NOMO-1 treated with dmso at 0.1 percent for 144 hours (cell line): ENCODE data around the gene MED13.
"Not testable (repeated sequence)": the region's sequence is repeated elsewhere in the genome, so short reads cannot be mapped to it uniquely, and the experiment has no call there.

Experiments
- DNase-seq: peaks from one replicate; lab custom pipeline; 2025; ENCODE audit not compliant: unreplicated experiment; lab: John Stamatoyannopoulos, UW

The MED13 gene

GRCh38 chr17:62057696-62058095 is 7.4 kb downstream of the MED13 start:
- no peak for DNase-seq

- DNase-seq, result no peak
These were observed 12.2 kb downstream of the MED13 start for GRCh38 chr17:62052765-62053338.

DNA sequence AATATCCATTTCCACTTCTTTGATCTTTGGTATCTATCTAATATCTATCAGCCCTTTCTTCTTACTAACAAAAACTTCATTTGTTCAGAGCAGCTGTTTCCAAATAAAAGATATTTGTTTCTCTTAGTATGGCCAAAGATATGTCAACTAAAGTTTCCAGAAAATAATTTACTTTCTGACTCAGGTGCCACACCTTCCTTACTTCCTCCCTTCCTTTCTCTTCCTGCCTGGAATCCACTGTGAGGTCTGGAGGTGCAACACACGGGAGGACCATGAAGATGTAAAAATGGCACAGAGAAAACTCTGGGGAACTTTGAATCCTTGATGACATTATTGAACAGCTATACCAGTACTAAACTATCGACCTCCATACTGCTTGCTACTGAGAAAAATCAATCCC is 14.0 kb downstream of the MED13 start:
- DNase-seq, result no peak

DNA sequence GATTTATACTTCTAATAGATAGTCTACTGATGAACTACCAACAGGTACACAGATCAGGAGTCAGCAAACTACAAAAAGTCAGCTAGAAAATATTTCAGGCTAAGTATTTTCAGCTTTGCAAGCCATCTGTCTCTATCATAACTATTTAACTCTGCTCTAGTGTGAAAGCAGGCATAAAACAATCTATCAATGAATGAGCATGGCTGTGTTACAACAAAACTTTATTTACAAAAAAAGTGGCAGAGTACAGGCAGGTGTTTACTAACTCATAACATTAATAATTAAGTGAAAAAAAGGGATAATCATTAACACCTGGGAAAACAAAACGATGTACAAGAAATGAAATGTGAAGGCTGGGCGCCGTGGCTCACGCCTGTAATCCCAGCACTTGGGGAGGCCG is 15.8 kb downstream of the MED13 start:
- DNase-seq, result no peak

DNA sequence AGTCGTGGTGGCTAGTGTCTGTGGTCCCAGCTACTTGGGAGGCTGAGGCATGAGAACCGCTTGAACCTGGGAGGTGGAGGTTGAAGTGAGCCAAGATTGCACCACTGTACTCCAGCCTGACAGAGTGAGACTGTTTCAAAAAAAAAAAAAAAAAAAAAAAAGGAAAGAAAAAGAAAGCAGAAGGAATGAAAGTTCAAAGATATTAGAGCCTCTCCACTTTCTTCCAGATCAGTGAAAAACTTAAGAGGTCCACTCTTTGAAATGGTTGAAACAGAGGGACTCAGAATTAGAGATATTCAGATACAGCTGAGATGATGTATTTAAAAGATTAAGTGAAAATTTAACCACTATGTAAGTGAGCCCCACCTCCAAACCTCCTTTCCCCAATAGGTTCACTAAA is 16.8 kb downstream of the MED13 start:
- DNase-seq, result no peak

DNA sequence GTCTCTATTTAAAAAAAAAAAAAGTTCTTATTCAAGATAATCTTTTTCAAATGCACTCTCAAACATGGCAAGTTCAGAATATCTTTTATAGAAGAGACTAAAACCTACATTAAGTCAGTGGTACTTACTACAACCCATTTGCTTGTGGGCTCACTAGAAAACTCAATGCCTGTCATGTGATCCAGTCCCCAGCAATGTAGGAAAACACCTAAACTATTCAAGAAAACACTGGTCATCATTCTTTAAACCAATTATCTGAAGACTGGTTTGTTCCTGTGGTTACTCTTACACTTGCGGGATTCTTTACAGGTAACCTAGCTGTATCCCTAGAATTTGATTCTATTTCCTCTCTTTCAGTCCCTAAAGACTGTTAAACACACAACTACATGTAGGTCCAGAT is 19.6 kb downstream of the MED13 start:
- DNase-seq, result no peak

- no peak for DNase-seq
These were observed 20.0 kb downstream of the MED13 start for GRCh38 chr17:62045109-62045508.

DNA sequence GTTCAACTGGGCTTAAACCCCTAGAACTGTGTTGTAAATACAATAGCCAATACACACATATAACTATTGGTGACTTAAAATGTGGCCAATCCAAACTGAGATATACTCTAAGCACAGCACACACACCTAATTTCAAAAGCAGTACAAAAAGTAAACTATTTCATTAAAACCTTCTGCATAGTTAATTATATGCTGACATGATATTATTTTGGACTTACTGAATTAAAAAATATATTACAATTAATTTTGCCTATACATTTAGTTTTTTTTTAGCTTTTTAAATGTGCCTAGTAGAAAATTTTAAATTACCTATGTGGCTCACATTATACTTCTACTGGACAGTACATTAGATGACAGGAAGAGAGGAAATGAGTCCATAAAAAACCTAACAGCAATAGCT is 21.5 kb downstream of the MED13 start:
- DNase-seq, result no peak

DNA sequence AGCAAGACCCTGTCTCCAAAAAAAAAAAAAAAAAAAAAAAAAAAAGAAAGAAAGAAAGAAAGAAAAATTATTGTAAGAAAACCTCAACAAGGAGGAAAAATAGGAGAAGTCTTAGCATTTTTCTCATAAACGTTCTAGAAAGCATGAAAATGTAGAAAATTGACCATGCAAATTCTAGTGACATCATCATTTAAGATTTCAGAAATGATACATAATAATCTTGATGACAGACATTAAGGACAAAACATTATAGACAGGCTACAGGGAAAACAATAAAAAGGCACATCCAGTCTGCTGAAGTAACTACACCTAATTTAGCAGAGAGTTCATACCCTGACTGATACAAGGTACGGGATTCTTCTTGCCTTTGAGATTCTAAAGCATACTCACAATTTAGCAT is 21.9 kb downstream of the MED13 start:
- DNase-seq, result no peak

DNA sequence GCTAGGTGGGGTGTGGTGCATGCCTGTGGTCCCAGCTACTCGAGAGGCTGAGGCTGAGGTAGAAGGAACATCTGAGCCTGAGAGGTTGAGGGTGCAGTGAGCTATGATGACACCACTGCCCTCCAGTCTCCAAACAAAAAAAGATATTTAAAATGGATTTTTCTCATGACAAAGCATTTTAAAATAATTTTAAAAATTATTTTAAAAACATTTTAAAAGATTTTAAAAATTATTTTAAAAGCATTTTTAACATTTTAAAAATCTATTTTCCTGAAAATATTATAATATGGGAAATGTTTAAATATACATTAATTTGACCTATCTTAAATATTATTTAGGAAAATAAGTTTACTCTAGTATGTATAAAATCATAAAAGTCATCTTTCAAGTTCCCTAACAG is 26.8 kb downstream of the MED13 start:
- no peak for DNase-seq

GRCh38 chr17:62033317-62033716 is 31.8 kb downstream of the MED13 start:
- DNase-seq, result no peak

DNA sequence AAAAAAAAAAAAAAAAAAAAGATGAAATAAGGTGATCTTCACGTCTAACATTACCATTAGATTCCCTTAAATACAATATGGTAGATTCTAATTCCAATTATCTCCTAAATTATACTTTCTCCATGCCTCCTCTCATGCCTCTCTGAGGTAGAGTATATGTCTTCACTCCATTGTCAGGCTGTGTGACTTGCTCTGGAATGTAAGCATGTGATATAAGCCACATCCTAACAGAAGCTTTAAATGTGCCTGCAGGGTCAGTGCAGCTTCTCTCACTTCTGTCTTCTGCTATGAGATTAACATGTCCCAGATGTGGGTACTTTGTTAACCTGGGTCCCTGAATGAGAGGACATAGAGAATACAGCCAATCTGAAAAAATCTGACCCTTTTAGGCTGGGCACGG is 32.6 kb downstream of the MED13 start:
- no peak for DNase-seq

DNA sequence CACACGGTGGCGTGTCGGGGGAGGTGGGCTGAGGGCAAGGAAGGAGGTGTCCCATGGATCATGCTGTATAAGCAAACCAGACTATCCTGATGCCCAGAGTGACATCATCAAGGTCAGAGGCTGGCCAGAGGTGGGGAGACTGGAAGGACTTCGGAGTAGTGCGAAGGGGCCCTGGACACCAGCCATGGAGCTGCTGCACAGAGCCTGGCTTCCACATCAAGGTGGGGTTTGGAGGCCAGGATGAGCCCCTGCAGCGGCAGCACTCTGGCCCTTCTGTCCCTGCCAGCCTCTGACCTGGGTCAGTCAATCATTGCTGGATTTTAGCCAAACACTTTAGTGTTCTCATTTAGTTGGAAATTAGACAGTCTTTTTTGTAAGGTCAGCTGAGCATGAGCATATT is 34.8 kb downstream of the MED13 start:
- no peak for DNase-seq

GRCh38 chr17:62024866-62025265 is 40.2 kb downstream of the MED13 start:
- DNase-seq, result no peak

- no peak for DNase-seq
These were observed 47.2 kb downstream of the MED13 start for GRCh38 chr17:62017912-62018311.

- DNase-seq, result no peak
These were observed 47.6 kb downstream of the MED13 start for GRCh38 chr17:62017496-62017895.

DNA sequence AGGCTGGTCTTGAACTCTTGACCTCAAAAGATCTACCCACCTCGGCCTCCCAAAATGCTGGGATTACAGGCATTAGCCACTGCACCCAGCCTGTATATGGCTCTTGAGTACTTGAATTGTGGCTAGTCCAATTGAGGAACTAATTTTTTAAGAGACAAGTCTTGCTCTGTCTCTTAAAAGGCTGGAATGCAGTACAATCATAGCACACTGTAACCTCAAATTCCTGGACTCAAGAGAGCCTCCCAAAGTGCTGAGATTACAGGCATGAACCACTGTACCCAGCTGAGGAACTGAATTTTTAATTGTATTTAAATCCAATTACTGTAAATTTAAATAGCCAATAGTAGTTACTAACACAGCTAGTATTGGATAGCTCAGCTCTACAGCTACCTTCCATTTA is 50.6 kb downstream of the MED13 start:
- no peak for DNase-seq

GRCh38 chr17:62009220-62009619 is 55.9 kb downstream of the MED13 start:
- DNase-seq, result no peak

DNA sequence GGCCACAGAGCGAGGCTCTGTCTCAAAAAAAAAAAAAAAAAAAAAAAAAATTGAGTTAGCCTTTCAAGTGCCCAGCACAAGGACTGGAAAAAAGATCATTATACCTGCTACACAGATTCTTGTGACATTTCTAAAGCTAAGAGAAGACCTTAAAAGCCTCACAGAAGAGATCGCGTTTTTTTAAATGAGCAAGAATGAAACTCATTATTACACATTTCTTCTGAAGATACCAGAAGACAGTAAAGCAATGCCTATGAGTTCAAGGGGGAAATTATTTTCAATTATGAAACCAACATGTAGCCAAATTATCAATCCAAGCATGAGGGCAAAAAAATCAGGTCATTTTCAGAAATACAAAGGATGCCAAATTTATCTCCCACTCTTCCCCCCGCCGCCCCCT is 56.8 kb downstream of the MED13 start:
- no peak for DNase-seq

GRCh38 chr17:62004388-62004787 is 60.7 kb downstream of the MED13 start:
- DNase-seq, result no peak

- DNase-seq, result not testable (repeated sequence)
These were observed 61.9 kb downstream of the MED13 start for GRCh38 chr17:62003141-62003540.

DNA sequence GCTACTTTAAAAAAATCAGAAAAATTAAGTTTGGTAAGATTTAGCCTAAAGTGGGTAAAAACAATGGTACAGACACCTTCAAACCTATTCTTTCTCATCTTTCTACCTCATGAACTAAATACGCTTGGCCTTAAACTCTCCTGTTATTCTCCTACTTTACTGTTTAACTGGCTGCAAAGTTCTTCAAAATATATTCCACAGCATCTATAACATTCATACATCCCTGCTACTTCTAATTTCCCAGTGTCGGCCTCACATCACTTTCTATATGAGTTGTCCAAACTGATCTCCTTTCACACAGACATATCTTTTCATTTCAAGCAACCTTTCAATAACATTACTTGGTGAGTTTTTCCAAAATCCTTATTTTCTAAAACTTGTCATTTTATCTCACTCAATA is 64.0 kb downstream of the MED13 start:
- DNase-seq, result no peak

GRCh38 chr17:62000186-62000585 is 64.9 kb downstream of the MED13 start:
- DNase-seq, result no peak

DNA sequence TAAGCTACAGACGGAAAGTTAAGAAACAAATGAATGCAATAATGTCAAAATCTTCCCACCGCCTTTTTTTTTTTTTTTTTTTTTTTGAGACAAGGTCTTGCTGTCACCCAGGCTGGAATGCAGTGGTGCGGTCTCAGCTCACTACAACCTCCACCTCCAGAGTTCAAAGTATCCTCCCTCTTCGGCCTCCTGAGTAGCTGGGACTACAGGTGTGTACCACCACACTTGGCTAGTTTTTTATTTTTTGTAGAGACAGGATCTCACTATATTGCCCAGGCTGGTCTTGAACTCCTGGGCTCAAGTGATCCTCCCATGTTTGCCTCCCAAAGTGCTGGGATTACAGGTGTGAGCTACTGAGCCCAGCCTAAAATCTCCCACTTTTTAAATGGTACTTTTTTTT is 66.5 kb downstream of the MED13 start:
- DNase-seq, result not testable (repeated sequence)
